ENCODE results near the gene HES7.
A peak's percentile ranks its signal among the peaks of the same experiment; 100 is the strongest.

The HES7 gene

DNA sequence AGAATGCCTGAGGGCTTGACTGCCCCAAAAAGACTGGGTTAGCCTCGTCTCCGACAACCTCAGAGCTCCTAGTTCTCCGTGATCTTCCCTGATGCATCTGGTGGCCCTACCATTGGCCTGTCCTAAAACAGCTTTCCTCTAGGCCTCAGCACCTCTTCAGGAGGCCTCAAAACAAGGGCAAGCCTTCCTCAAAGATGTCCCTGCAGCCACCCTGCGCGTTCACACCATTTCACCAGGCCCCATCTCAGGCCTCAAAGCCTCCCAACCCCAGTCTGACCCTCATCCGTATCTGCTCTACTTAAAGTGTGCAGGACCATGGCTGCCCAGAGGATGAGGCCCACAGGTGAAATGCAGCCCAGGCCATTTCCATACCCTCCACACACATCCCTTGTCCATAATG is 13.0 kb downstream of the HES7 start:
- no peaks in the 10 kb centered on the region for H3K9me2 ChIP-seq (replicated peaks; ENCODE audit: low read depth, low read length)
- H3K9ac ChIP-seq (ENCODE audit: low read depth, low read length, poor library complexity, severe bottlenecking): no peak overlapping the region
- no peaks in the 10 kb centered on the region for H3F3A ChIP-seq (ENCODE audit: low read depth)
- H3K79me2 ChIP-seq (ENCODE audit: insufficient read depth, low read length): no peaks in the 10 kb centered on the region
- no peak overlapping the region for H2AFZ ChIP-seq (ENCODE audit: low read length)
- no peaks in the 10 kb centered on the region for H4K20me1 ChIP-seq (ENCODE audit: insufficient read depth, low read length, poor library complexity, severe bottlenecking)
- H3K36me3 ChIP-seq (ENCODE audit: insufficient read depth, low read length): no peaks in the 10 kb centered on the region
- no peak overlapping the region for H3K4me2 ChIP-seq (ENCODE audit: low read depth, low read length, poor library complexity, severe bottlenecking)
- TF ChIP-seq, protein P1, sequence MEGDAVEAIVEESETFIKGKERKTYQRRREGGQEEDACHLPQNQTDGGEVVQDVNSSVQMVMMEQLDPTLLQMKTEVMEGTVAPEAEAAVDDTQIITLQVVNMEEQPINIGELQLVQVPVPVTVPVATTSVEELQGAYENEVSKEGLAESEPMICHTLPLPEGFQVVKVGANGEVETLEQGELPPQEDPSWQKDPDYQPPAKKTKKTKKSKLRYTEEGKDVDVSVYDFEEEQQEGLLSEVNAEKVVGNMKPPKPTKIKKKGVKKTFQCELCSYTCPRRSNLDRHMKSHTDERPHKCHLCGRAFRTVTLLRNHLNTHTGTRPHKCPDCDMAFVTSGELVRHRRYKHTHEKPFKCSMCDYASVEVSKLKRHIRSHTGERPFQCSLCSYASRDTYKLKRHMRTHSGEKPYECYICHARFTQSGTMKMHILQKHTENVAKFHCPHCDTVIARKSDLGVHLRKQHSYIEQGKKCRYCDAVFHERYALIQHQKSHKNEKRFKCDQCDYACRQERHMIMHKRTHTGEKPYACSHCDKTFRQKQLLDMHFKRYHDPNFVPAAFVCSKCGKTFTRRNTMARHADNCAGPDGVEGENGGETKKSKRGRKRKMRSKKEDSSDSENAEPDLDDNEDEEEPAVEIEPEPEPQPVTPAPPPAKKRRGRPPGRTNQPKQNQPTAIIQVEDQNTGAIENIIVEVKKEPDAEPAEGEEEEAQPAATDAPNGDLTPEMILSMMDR (conservative IDR thresholded peaks at IDR 0.05; ENCODE audit: low read length): no peak
- TF ChIP-seq EZH2phosphoT487 (IDR thresholded peaks at IDR 0.05; ENCODE audit: borderline replicate concordance): no peak
- H3K4me1 ChIP-seq (ENCODE audit: insufficient read depth, low read length, poor library complexity, severe bottlenecking): peaks cover 3% of the 10 kb centered on the region
- no peak overlapping the region for H3K4me3 ChIP-seq (ENCODE audit: low read length, poor library complexity, severe bottlenecking)
- H3K9me3 ChIP-seq (ENCODE audit: insufficient read depth, low read depth, low read length): no peaks in the 10 kb centered on the region
- H3K27me3 ChIP-seq (ENCODE audit: insufficient read depth, low read length, poor library complexity, severe bottlenecking): peaks cover 14% of the 10 kb centered on the region

DNA sequence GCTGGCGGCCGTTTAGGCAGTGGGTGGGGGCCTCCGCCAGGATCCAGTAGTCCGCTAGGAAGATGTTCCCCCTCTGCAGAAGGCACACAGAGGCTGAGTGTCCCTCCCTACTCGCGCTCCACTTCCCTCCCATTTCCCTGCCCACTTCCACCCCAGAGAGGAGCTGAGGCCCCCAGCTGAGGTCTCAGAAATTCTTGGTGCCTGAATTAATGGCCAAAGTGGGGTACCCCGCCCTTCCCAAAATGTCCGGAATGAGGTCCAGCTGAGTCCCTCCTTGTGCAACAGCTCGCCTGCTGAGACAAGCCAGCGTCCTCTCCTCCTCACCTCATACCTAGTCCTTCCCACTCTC is 13.5 kb downstream of the HES7 start:
- Histone ChIP-seq H3K4me3 (ENCODE audit: low read length, poor library complexity, severe bottlenecking) (no peak overlapping the region), H2AFZ (ENCODE audit: low read length) (no peak overlapping the region), H3K27me3 (ENCODE audit: insufficient read depth, low read length, poor library complexity, severe bottlenecking) (peaks cover 14% of the 10 kb centered on the region), H3K9me2 (replicated peaks; ENCODE audit: low read depth, low read length) (no peaks in the 10 kb centered on the region), H3F3A (ENCODE audit: low read depth) (no peaks in the 10 kb centered on the region), H3K9ac (ENCODE audit: low read depth, low read length, poor library complexity, severe bottlenecking) (no peak overlapping the region), H4K20me1 (ENCODE audit: insufficient read depth, low read length, poor library complexity, severe bottlenecking) (no peaks in the 10 kb centered on the region), H3K36me3 (ENCODE audit: insufficient read depth, low read length) (no peaks in the 10 kb centered on the region), H3K9me3 (ENCODE audit: insufficient read depth, low read depth, low read length) (no peaks in the 10 kb centered on the region), H3K79me2 (ENCODE audit: insufficient read depth, low read length) (no peaks in the 10 kb centered on the region), H3K4me1 (ENCODE audit: insufficient read depth, low read length, poor library complexity, severe bottlenecking) (peaks cover 3% of the 10 kb centered on the region), H3K4me2 (ENCODE audit: low read depth, low read length, poor library complexity, severe bottlenecking) (no peak overlapping the region)
- TF ChIP-seq, protein P1 (conservative IDR thresholded peaks at IDR 0.05; ENCODE audit: low read length): no peak
- TF ChIP-seq EZH2phosphoT487 (IDR thresholded peaks at IDR 0.05; ENCODE audit: borderline replicate concordance): no peak

DNA sequence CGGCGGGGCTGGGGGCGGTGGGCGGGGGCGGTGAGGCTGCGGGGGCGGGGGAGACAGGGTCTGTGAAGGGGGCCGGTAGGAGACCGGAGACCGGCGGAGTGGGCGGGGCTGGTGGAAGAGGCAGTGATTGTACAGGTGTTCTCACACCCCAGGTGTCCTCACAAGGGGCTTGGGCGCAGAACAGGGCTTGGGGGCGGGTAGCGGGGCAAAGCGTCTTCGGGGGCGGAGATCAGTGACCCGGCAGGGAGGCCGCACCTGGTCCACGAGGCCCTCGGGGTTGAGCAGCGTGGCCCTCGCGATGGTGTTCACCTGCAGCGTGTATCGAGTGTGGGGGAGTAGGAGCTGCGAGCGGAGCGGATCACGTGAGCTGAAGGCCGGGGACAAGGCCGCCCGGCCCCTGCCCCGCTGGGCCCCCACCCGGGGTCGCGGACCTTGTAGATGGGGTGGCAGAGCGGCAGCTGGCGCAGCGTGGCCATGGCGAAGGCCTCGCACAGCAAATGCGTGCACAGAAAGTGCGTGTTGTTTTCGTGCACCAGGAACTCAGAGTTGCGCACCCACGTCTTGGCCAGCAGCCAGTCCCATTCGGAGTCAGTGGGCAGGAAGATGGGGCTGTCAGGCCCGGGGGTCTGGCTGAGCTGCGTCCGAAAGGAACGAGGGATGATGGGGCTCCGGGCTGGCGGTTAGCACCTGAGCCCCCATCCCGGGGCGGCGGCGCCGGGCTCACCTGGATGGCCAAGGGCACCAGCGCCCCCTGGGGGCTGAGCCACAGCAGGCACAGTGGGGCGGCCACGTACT is 14.0 kb downstream of the HES7 start:
- Histone ChIP-seq H3K79me2 (ENCODE audit: insufficient read depth, low read length) (no peaks in the 10 kb centered on the region), H4K20me1 (ENCODE audit: insufficient read depth, low read length, poor library complexity, severe bottlenecking) (no peaks in the 10 kb centered on the region), H3K9ac (ENCODE audit: low read depth, low read length, poor library complexity, severe bottlenecking) (no peak overlapping the region), H3K4me1 (ENCODE audit: insufficient read depth, low read length, poor library complexity, severe bottlenecking) (peaks cover 3% of the 10 kb centered on the region), H3K4me2 (ENCODE audit: low read depth, low read length, poor library complexity, severe bottlenecking) (no peak overlapping the region), H2AFZ (ENCODE audit: low read length) (no peak overlapping the region), H3K9me3 (ENCODE audit: insufficient read depth, low read depth, low read length) (no peaks in the 10 kb centered on the region), H3K36me3 (ENCODE audit: insufficient read depth, low read length) (no peaks in the 10 kb centered on the region), H3K27me3 (ENCODE audit: insufficient read depth, low read length, poor library complexity, severe bottlenecking) (peaks cover 11% of the 10 kb centered on the region), H3K9me2 (replicated peaks; ENCODE audit: low read depth, low read length) (no peaks in the 10 kb centered on the region), H3K4me3 (ENCODE audit: low read length, poor library complexity, severe bottlenecking) (no peak overlapping the region), H3F3A (ENCODE audit: low read depth) (no peaks in the 10 kb centered on the region)
- TF ChIP-seq, protein P1 (conservative IDR thresholded peaks at IDR 0.05; ENCODE audit: low read length): peak; percentile 70
- no peak for TF ChIP-seq EZH2phosphoT487 (IDR thresholded peaks at IDR 0.05; ENCODE audit: borderline replicate concordance)

Measured in Loucy (cell line).